Left ventricle myocardium inferior (tissue), 1 donor: ENCODE results near the gene JPT2. TPM values are rescaled to one million over a fixed set of nuclear protein-coding genes. Genes with fewer than 3 reads are reported as not detected.

Experiments used
- DNase-seq: peaks from one replicate; pipeline ENCODE4 v3.0.0-alpha.2; 2020
- H3K27ac ChIP-seq: fragments of 200-600 bp; replicated peaks from 2 replicates; pipeline ENCODE4 v1.8.0; 2021
- H3K27me3 ChIP-seq: fragments of 200-600 bp; 2 replicates; pipeline ENCODE4 v1.8.0; 2021; ENCODE audit warnings: low read depth
- H3K36me3 ChIP-seq: fragments of 200-600 bp; 2 replicates; pipeline ENCODE4 v1.8.0; 2021
- H3K4me1 ChIP-seq: fragments of 200-600 bp; 2 replicates; pipeline ENCODE4 v1.8.0; 2021
- H3K4me3 ChIP-seq: fragments of 200-600 bp; 2 replicates; pipeline ENCODE4 v1.8.0; 2021; ENCODE audit warnings: mild to moderate bottlenecking, moderate library complexity
- H3K9me3 ChIP-seq: fragments of 200-600 bp; replicated peaks from 2 replicates; pipeline ENCODE4 v1.8.0; 2021
- CTCF ChIP-seq: fragments of 200-600 bp; IDR thresholded peaks from 2 replicates; pipeline ENCODE4 v1.8.0; 2021; ENCODE audit warnings: antibody characterized with exemption, mild to moderate bottlenecking, borderline replicate concordance
- intact Hi-C: fragments of 100-400 bp; cut with micrococcal nuclease; formaldehyde crosslinking; loops from one replicate; pipeline ENCODE4 v1.11.0; 2022
- total RNA-seq: library from RNA; stranded (reverse); fragmentation: NEBNext Ultra II Directional; extraction: Animal tissue kit (Norgen Biotek cat#: 25700); gene quantifications from one replicate; pipeline ENCODE4 v1.2.1, GENCODE V29; 2021
- donor health status: DM: no; HTN: yes; CAD: no; lungs with severe emphysema.

JPT2 gene
- total RNA-seq, 1 donor from 2014 or later: 30.6 TPM

GRCh38 chr16:1669698-1670097, 8.4 kb upstream of the JPT2 start:
- no peak for TF ChIP-seq CTCF
- intact Hi-C loops: no loop called here
- DNase-seq: no peak
- no peak overlapping the region for H3K27ac ChIP-seq
- H3K4me3 ChIP-seq: no peak overlapping the region
- H3K27me3 ChIP-seq: no peaks in the 10 kb centered on the region
- H3K9me3 ChIP-seq: no peaks in the 10 kb centered on the region
- H3K36me3 ChIP-seq: peaks cover 95% of the 10 kb centered on the region
- no peaks in the 10 kb centered on the region for H3K4me1 ChIP-seq

GRCh38 chr16:1670371-1670770, 7.7 kb upstream of the JPT2 start:
- peaks cover 94% of the 10 kb centered on the region for H3K36me3 ChIP-seq
- intact Hi-C loops: no loop called here

GRCh38 chr16:1670866-1671265, 7.2 kb upstream of the JPT2 start:
- no peak for TF ChIP-seq CTCF
- intact Hi-C loops: no loop called here
- H3K36me3 ChIP-seq: peaks cover 94% of the 10 kb centered on the region
- no peak for DNase-seq
- H3K4me1 ChIP-seq: no peaks in the 10 kb centered on the region
- no peaks in the 10 kb centered on the region for H3K27me3 ChIP-seq
- no peak overlapping the region for H3K4me3 ChIP-seq
- H3K27ac ChIP-seq: no peak overlapping the region
- H3K9me3 ChIP-seq: no peaks in the 10 kb centered on the region

More at GRCh38 chr16:1670371-1670770, 7.7 kb upstream of the JPT2 start:
- H3K4me3 ChIP-seq: no peak overlapping the region
- H3K9me3 ChIP-seq: no peaks in the 10 kb centered on the region
- no peaks in the 10 kb centered on the region for H3K4me1 ChIP-seq
- no peak for DNase-seq
- no peak overlapping the region for H3K27ac ChIP-seq
- no peaks in the 10 kb centered on the region for H3K27me3 ChIP-seq
- TF ChIP-seq CTCF: no peak

- DNase-seq: no peak
- Histone ChIP-seq H3K9me3 (no peaks in the 10 kb centered on the region), H3K4me3 (no peak overlapping the region), H3K27me3 (no peaks in the 10 kb centered on the region), H3K36me3 (peaks cover 70% of the 10 kb centered on the region), H3K27ac (no peak overlapping the region), H3K4me1 (peaks cover 9% of the 10 kb centered on the region)
- intact Hi-C loops: no loop called here
- TF ChIP-seq CTCF: no peak
These were observed 4.5 kb upstream of the JPT2 start for GRCh38 chr16:1673424-1674151.

GRCh38 chr16:1674306-1674705, 3.8 kb upstream of the JPT2 start:
- DNase-seq: no peak
- TF ChIP-seq CTCF: no peak
- intact Hi-C loops: no loop called here

More at GRCh38 chr16:1674306-1674705, 3.8 kb upstream of the JPT2 start:
- Histone ChIP-seq H3K9me3 (no peaks in the 10 kb centered on the region), H3K27me3 (no peaks in the 10 kb centered on the region), H3K4me1 (peaks cover 16% of the 10 kb centered on the region), H3K27ac (no peak overlapping the region), H3K36me3 (peaks cover 62% of the 10 kb centered on the region), H3K4me3 (no peak overlapping the region)
